Naive thymus-derived CD4-positive, alpha-beta T cell (primary cell): ENCODE data around the gene LRR1. TPM values are rescaled to one million over a fixed set of nuclear protein-coding genes. Genes with fewer than 3 reads are reported as not detected.

ENCODE experiments used
- ATAC-seq: fragments of 150-1000 bp; cut with Tn5 transposase; 2 replicates; pipeline ENCODE4 v1.10.0; 2021; ENCODE audit warnings: mild to moderate bottlenecking, moderate library complexity
- CTCF ChIA-PET: fragments of 350-600 bp; sonication (Branson Sonifier 250); formaldehyde crosslinking; loops from one replicate; lab custom pipeline; 2021; ENCODE audit warnings: antibody characterized with exemption; lab: Charles Lee
- POLR2A ChIA-PET: fragments of 350-600 bp; sonication (Branson Sonifier 250); formaldehyde crosslinking; loops from one replicate; lab custom pipeline; 2021; ENCODE audit warnings: antibody characterized with exemption, inconsistent platforms; lab: Charles Lee
- DNase-seq, 9 donors: peaks; one replicate each; pipeline versions ENCODE4 v3.0.0 to v3.0.0-alpha.2; 2020 to 2022; ENCODE audit warnings: mixed read lengths in 1 of 9
- H3K27ac ChIP-seq: one replicate; pipeline ENCODE4 v1.7.0; 2013; ENCODE audit warnings: mild to moderate bottlenecking, low read depth, low read length, moderate library complexity
- H3K27me3 ChIP-seq, 2 donors: one replicate each; pipeline ENCODE4 v1.7.0; 2013; ENCODE audit warnings: low read length in 2 of 2, mild to moderate bottlenecking in 2 of 2, moderate library complexity in 2 of 2; ENCODE audit not compliant: control insufficient read depth in 2 of 2, insufficient read depth in 2 of 2
- H3K36me3 ChIP-seq, 3 experiments: 1 replicate in 2 of 3; 2 replicates in 1 of 3; pipeline ENCODE4 v1.7.0; 2013; ENCODE audit warnings: low read length in 3 of 3, mild to moderate bottlenecking in 3 of 3, moderate library complexity in 1 of 3; ENCODE audit not compliant: insufficient read depth in 3 of 3, control insufficient read depth in 2 of 3
- H3K4me1 ChIP-seq, 2 donors: one replicate each; pipeline ENCODE4 v1.7.0; 2013; ENCODE audit warnings: low read length in 2 of 2, mild to moderate bottlenecking in 2 of 2, moderate library complexity in 1 of 2; ENCODE audit not compliant: control insufficient read depth in 2 of 2, insufficient read depth in 2 of 2
- H3K4me3 ChIP-seq: 2 replicates; pipeline ENCODE4 v1.7.0; 2013; ENCODE audit warnings: mild to moderate bottlenecking, low read length
- H3K9me3 ChIP-seq, 3 experiments: 1 replicate in 2 of 3; 2 replicates in 1 of 3; pipeline ENCODE4 v1.7.0; 2013; ENCODE audit warnings: low read length in 3 of 3; ENCODE audit not compliant: control insufficient read depth in 2 of 3
- H3K27ac Mint-ChIP-seq, 9 donors: one replicate each; pipeline ENCODE4 v1.8.0; 2020 to 2022; ENCODE audit warnings: mixed read lengths in 9 of 9, mild to moderate bottlenecking in 8 of 9, moderate library complexity in 5 of 9, inconsistent platforms in 2 of 9
- H3K27me3 Mint-ChIP-seq, 5 donors: one replicate each; pipeline ENCODE4 v1.8.0; 2021 to 2022; ENCODE audit warnings: mixed read lengths in 5 of 5, mild to moderate bottlenecking in 1 of 5
- H3K36me3 Mint-ChIP-seq, 5 donors: one replicate each; pipeline ENCODE4 v1.8.0; 2020 to 2022; ENCODE audit warnings: mixed read lengths in 5 of 5, mild to moderate bottlenecking in 3 of 5, inconsistent platforms in 1 of 5
- H3K4me1 Mint-ChIP-seq, 7 donors: one replicate each; pipeline ENCODE4 v1.8.0; 2020 to 2022; ENCODE audit warnings: mixed read lengths in 7 of 7, mild to moderate bottlenecking in 3 of 7, inconsistent platforms in 1 of 7
- H3K4me3 Mint-ChIP-seq, 10 donors: one replicate each; pipeline ENCODE4 v1.8.0; 2020 to 2022; ENCODE audit warnings: mild to moderate bottlenecking in 10 of 10, mixed read lengths in 10 of 10, moderate library complexity in 6 of 10, inconsistent platforms in 2 of 10
- H3K9me3 Mint-ChIP-seq, 11 donors: one replicate each; pipeline ENCODE4 v1.8.0; 2020 to 2022; ENCODE audit warnings: mixed read lengths in 11 of 11, mild to moderate bottlenecking in 4 of 11, inconsistent platforms in 1 of 11, moderate library complexity in 1 of 11
- intact Hi-C, 2 donors: fragments of 100-400 bp; cut with micrococcal nuclease; formaldehyde crosslinking; loops; one replicate each; pipeline ENCODE4 v1.15.1; 2023
- polyA plus RNA-seq, 2 donors: library from polyadenylated mRNA; unstranded; fragments of 300-500 nt; fragmentation: Illumina TruSeq; gene quantifications; one replicate each; pipeline ENCODE4 v1.2.3, GENCODE V29; 2021
- total RNA-seq, 6 experiments: library from RNA in 5 of 6; stranded (reverse) in 5 of 6; gene quantifications; 1 replicate in 5 of 6; 2 replicates in 1 of 6; pipeline ENCODE4 v1.2.3 and lab custom pipeline; 2021 to 2026

Gene LRR1
- total and polyA plus RNA-seq, 7 experiments from 2014 or later = 7.5 to 39.7 (median 13.3) TPM

DNA sequence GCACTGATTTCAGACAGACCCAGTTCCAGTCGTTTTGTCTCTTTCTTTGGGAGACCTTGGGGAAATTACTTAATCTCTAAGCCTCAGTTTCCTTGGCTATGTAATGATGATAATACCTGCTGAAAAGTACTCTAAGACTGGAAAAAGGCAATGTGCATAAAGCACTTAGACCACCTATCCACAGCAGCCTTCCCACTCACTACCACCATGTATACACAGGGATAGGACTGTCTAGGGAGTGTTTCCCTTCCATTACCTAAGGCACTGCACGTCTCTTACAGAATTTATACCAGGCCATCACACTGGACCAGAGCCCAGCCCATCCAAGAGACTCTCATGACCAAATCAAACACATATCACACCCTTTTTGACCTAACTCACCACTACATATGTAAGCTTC is 18.9 kb upstream of the LRR1 start:
- CTCF ChIA-PET = no interaction called here
- DNase-seq = no peak
- Mint-ChIP-seq H3K27me3 (no peaks in the 10 kb centered on the region), H3K9me3 (no peaks in the 10 kb centered on the region), H3K4me3 (peak overlapping the region in 2 of 10 donors; percentile 9 to 56), H3K27ac (peak overlapping the region in 5 of 9 donors; percentile 3 to 48 (median 13)), H3K4me1 (peaks cover 30 to 66% (median 63%) of the 10 kb centered on the region in 7 donors), H3K36me3 (peaks cover 7 to 54% (median 43%) of the 10 kb centered on the region in 5 donors)
- H3K4me1 ChIP-seq = peaks cover 16 to 19% of the 10 kb centered on the region in 2 donors
- H3K4me3 ChIP-seq = no peak overlapping the region
- intact Hi-C loops = loop anchor here (10.0 kb wide), 2 partner anchors 1515 to 1665 kb away; partner anchors contain the start of genes TMX1 (in 1 of the 2) and TRIM9 (in 1 of the 2)
- ATAC-seq = no peak
- H3K27ac ChIP-seq = no peak overlapping the region
- POLR2A ChIA-PET = interaction anchor here (0.6 to 1.3 kb wide), 3 partner anchors 41 to 842 kb away, joined by 3 to 5 read pairs (median 4); partner anchors contain the start of genes MGAT2 and RPL36AL
- H3K27me3 ChIP-seq = no peaks in the 10 kb centered on the region
- H3K36me3 ChIP-seq = peaks cover 13 to 43% (median 16%) of the 10 kb centered on the region in 3 experiments
- H3K9me3 ChIP-seq = no peaks in the 10 kb centered on the region

- peaks cover 37 to 75% (median 69%) of the 10 kb centered on the region in 7 donors for H3K4me1 Mint-ChIP-seq
- peaks cover 7 to 57% (median 49%) of the 10 kb centered on the region in 5 donors for H3K36me3 Mint-ChIP-seq
- CTCF ChIA-PET = no interaction called here
- H3K4me3 ChIP-seq = no peak overlapping the region
- peaks cover 0 to 4% (median 0%) of the 10 kb centered on the region in 5 donors for H3K27me3 Mint-ChIP-seq
- H3K27ac ChIP-seq = no peak overlapping the region
- H3K4me1 ChIP-seq = peaks cover 19 to 21% of the 10 kb centered on the region in 2 donors
- H3K4me3 Mint-ChIP-seq = peak overlapping the region in 7 of 10 donors; percentile 11 to 100 (median 35)
- intact Hi-C loops = loop anchor here (10.0 kb wide), 2 partner anchors 1513 to 1663 kb away; partner anchors contain the start of genes TMX1 (in 1 of the 2) and TRIM9 (in 1 of the 2)
- H3K9me3 ChIP-seq = no peaks in the 10 kb centered on the region
- DNase-seq = no peak
- ATAC-seq = no peak
- POLR2A ChIA-PET = interaction anchor here (0.6 to 1.3 kb wide), 3 partner anchors 38 to 280 kb away, joined by 3 to 4 read pairs (median 4); partner anchors contain the start of genes MGAT2 and RPL36AL
- H3K9me3 Mint-ChIP-seq = peaks cover 0 to 7% (median 0%) of the 10 kb centered on the region in 11 donors
- no peaks in the 10 kb centered on the region for H3K27me3 ChIP-seq
- peak overlapping the region; percentile 25 to 100 (median 70) for H3K27ac Mint-ChIP-seq
- peaks cover 16 to 40% (median 16%) of the 10 kb centered on the region in 3 experiments for H3K36me3 ChIP-seq
These were observed 17.3 kb upstream of the LRR1 start for GRCh38 chr14:49581209-49582112.

DNA sequence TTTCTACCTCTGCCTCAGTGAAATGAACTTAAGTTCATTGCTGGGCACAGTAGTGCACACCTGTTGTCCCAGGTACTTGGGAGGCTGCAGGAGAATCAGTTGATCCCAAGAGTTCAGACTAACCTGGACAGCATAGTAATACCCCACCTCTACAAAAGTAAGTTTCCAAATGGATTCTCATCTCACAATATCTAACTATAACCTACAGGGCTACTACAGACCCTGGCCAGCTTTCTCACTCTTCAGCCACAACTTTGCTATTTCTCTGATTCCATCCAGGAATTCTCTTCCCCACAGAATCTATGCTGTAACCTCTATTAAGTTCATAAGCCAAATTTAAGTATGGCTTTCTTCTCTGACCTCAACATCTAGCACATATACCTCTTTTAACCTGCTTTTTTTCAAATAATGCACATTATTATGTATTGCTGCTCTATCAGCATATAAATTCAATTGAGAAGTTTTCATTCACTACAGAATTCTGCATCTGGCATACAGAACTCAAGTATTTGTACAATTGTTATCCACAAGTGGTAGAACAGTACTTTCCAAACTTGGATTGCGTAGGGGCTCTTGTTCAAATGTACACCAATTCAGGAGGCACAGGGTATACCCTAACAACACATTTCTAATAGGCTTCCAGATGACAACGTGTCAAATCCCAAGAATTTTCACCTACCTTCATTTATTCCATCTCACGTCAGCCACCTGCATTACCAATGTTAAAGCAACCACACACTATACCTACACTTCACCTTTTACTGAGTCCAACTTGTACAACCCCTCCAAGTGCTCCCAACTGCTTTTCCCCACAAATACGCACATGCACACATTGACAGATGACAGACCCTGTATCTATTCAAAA is 16.4 kb upstream of the LRR1 start:
- ChIA-PET CTCF (no interaction called here), POLR2A (interaction anchor here (0.6 to 6.6 kb wide), 2 partner anchors 40 to 280 kb away, joined by 4 to 137 read pairs; partner anchors contain the start of genes MGAT2 and RPL36AL)
- Histone ChIP-seq H3K27ac (no peak overlapping the region), H3K4me1 (peaks cover 19 to 21% of the 10 kb centered on the region in 2 donors), H3K4me3 (no peak overlapping the region), H3K36me3 (peaks cover 16 to 33% (median 16%) of the 10 kb centered on the region in 3 experiments), H3K9me3 (no peaks in the 10 kb centered on the region), H3K27me3 (no peaks in the 10 kb centered on the region)
- intact Hi-C loops = loop anchor here (10.0 kb wide), 2 partner anchors 1512 to 1662 kb away; partner anchors contain the start of genes TMX1 (in 1 of the 2) and TRIM9 (in 1 of the 2)
- Mint-ChIP-seq H3K36me3 (peaks cover 7 to 52% (median 43%) of the 10 kb centered on the region in 5 donors), H3K4me1 (peaks cover 37 to 82% (median 73%) of the 10 kb centered on the region in 7 donors), H3K9me3 (peaks cover 0 to 12% (median 0%) of the 10 kb centered on the region in 11 donors), H3K4me3 (peak overlapping the region in 8 of 10 donors; percentile 10 to 100 (median 92)), H3K27ac (peak overlapping the region in 8 of 9 donors; percentile 5 to 100 (median 67)), H3K27me3 (peaks cover 0 to 5% (median 0%) of the 10 kb centered on the region in 5 donors)
- ATAC-seq = no peak
- DNase-seq = peak in 1 of 9 donors; percentile 25

DNA sequence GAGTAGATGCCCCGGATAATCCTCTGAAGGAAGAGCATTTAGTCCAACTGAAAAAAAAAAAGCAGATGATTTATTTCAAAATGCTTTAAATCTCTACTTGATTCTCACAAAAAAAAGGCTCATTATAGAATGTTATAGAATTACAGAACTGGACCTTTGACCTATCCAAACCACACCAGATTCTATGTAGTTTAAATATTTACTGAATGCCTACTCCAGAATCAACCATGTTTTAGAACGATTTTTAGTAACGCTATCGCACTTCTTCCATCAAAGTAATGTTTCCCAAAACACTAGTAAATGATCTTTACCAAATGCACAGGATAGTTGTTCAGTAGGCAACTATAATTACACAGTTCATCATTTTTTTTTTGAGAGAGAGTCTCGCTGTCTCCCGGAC is 15.1 kb upstream of the LRR1 start:
- intact Hi-C loops = loop anchor here (10.0 kb wide), 2 partner anchors 1511 to 1661 kb away; partner anchors contain the start of genes TMX1 (in 1 of the 2) and TRIM9 (in 1 of the 2)
- Mint-ChIP-seq H3K4me3 (peak overlapping the region; percentile 87 to 100 (median 94)), H3K4me1 (peaks cover 37 to 74% (median 67%) of the 10 kb centered on the region in 7 donors), H3K36me3 (peaks cover 7 to 44% (median 36%) of the 10 kb centered on the region in 5 donors), H3K27me3 (peaks cover 0 to 5% (median 0%) of the 10 kb centered on the region in 5 donors), H3K27ac (peak overlapping the region in 7 of 9 donors; percentile 71 to 100 (median 98)), H3K9me3 (peaks cover 0 to 12% (median 0%) of the 10 kb centered on the region in 11 donors)
- H3K9me3 ChIP-seq = no peaks in the 10 kb centered on the region
- ChIA-PET CTCF (interaction anchor here (0.6 kb wide), 1 partner anchor 161 kb away, joined by 3 read pairs; no protein-coding TSS in a partner anchor), POLR2A (interaction anchor here (0.6 to 6.6 kb wide), 2 partner anchors 39 to 52 kb away, joined by 4 to 137 read pairs; partner anchors contain the start of genes MGAT2 and RPL36AL)
- H3K27ac ChIP-seq = peak overlapping the region; percentile 84
- no peaks in the 10 kb centered on the region for H3K27me3 ChIP-seq
- H3K4me1 ChIP-seq = peaks cover 19 to 21% of the 10 kb centered on the region in 2 donors
- no peak for DNase-seq
- H3K36me3 ChIP-seq = peaks cover 16 to 28% (median 16%) of the 10 kb centered on the region in 3 experiments
- H3K4me3 ChIP-seq = peak overlapping the region; percentile 98
- ATAC-seq = no peak

- Histone ChIP-seq H3K27ac (peak overlapping the region; percentile 84), H3K36me3 (peaks cover 16 to 28% (median 16%) of the 10 kb centered on the region in 3 experiments), H3K4me3 (peak overlapping the region; percentile 98), H3K4me1 (peaks cover 19 to 21% of the 10 kb centered on the region in 2 donors), H3K9me3 (no peaks in the 10 kb centered on the region), H3K27me3 (no peaks in the 10 kb centered on the region)
- Mint-ChIP-seq H3K9me3 (peaks cover 0 to 12% (median 0%) of the 10 kb centered on the region in 11 donors), H3K36me3 (peaks cover 7 to 44% (median 36%) of the 10 kb centered on the region in 5 donors), H3K4me3 (peak overlapping the region; percentile 87 to 100 (median 94)), H3K27ac (peak overlapping the region in 8 of 9 donors; percentile 71 to 100 (median 98)), H3K27me3 (peaks cover 0 to 5% (median 0%) of the 10 kb centered on the region in 5 donors), H3K4me1 (peaks cover 37 to 74% (median 62%) of the 10 kb centered on the region in 7 donors)
- ATAC-seq = no peak
- POLR2A ChIA-PET = interaction anchor here (4.8 to 6.6 kb wide), 2 partner anchors 12 to 38 kb away, joined by 102 to 137 read pairs; partner anchors contain the start of genes LRR1, MGAT2 and RPL36AL
- intact Hi-C loops = loop anchor here (10.0 kb wide), 2 partner anchors 1511 to 1661 kb away; partner anchors contain the start of genes TMX1 (in 1 of the 2) and TRIM9 (in 1 of the 2)
- CTCF ChIA-PET = no interaction called here
- no peak for DNase-seq
These were observed 14.7 kb upstream of the LRR1 start for GRCh38 chr14:49584058-49584457.
